Suprapubic skin (tissue), 3 donors: Measurements from ENCODE around the gene ESAM.

Experiments used
- CTCF ChIP-seq, 2 donors: fragments of 200-600 bp in 1 of 2; fragments of 450-650 bp in 1 of 2; sonication (generic) in 1 of 2; IDR thresholded peaks; one replicate each; pipeline ENCODE4 v1.5.1; 2016 to 2019; ENCODE audit warnings: antibody characterized with exemption in 2 of 2, mild to moderate bottlenecking in 1 of 2, moderate library complexity in 1 of 2
- POLR2A ChIP-seq, 2 donors: fragments of 450-650 bp; IDR thresholded peaks; one replicate each; pipeline ENCODE4 v1.6.1; 2017; ENCODE audit warnings: antibody characterized with exemption in 2 of 2, mild to moderate bottlenecking in 2 of 2, moderate library complexity in 2 of 2

GRCh38 chr11:124756033-124756752 lies 5.9 kb downstream of the ESAM start:
- TF ChIP-seq POLR2A (IDR thresholded peaks at IDR 0.05) (no peak), CTCF (IDR thresholded peaks at IDR 0.05) (no peak)
